ENCODE measurements around the gene FAF1.

- TF ChIP-seq ARNT (IDR thresholded peaks at IDR 0.05) (no peak), NFRKB (IDR thresholded peaks at IDR 0.05) (no peak), TARDBP (IDR thresholded peaks at IDR 0.05) (no peak), SP1 (IDR thresholded peaks at IDR 0.05) (no peak), ZNF384 (IDR thresholded peaks at IDR 0.05) (no peak), SUZ12 (IDR thresholded peaks at IDR 0.05) (no peak), FOXM1 (IDR thresholded peaks at IDR 0.05; ENCODE audit: borderline replicate concordance) (no peak), HDGF (IDR thresholded peaks at IDR 0.05; ENCODE audit: borderline replicate concordance) (no peak)
Measured at GRCh38 chr1:50973875-50974617, 14.0 kb upstream of the FAF1 start.
